Stimulated activated CD4-positive, alpha-beta T cell treated with anti-CD3 and anti-CD28 coated beads, Interleukin-2, amount 100 ng/mL, for 48 hours (primary cell): Measurements from ENCODE around the gene DDB1.

Source experiments
- DNase-seq, 2 donors: peaks; one replicate each; pipeline ENCODE4 v3.0.0-alpha.2; 2020

Gene DDB1

GRCh38 chr11:61334434-61335354 is 1.8 kb upstream of the DDB1 start:
- no peak for DNase-seq

GRCh38 chr11:61333550-61334433 is 887 bp upstream of the DDB1 start:
- DNase-seq = peak in 1 of 2 donors; percentile 21

GRCh38 chr11:61332281-61332796 is 566 bp downstream of the DDB1 start:
- DNase-seq = no peak

- no peak for DNase-seq
Observed at GRCh38 chr11:61331651-61332050, 1.3 kb downstream of the DDB1 start.

- DNase-seq = no peak
Observed at GRCh38 chr11:61329871-61330270, 3.0 kb downstream of the DDB1 start.

GRCh38 chr11:61328351-61328750 is 4.6 kb downstream of the DDB1 start:
- no peak for DNase-seq

GRCh38 chr11:61327669-61328071 is 5.2 kb downstream of the DDB1 start:
- DNase-seq = no peak

- no peak for DNase-seq
Observed at GRCh38 chr11:61325649-61326414, 7.1 kb downstream of the DDB1 start.

- no peak for DNase-seq
Observed at GRCh38 chr11:61315260-61315659, 17.6 kb downstream of the DDB1 start.

GRCh38 chr11:61310749-61311148 is 22.2 kb downstream of the DDB1 start:
- no peak for DNase-seq

- no peak for DNase-seq
Observed at GRCh38 chr11:61309739-61310138, 23.2 kb downstream of the DDB1 start.

GRCh38 chr11:61309141-61309540 is 23.8 kb downstream of the DDB1 start:
- no peak for DNase-seq

GRCh38 chr11:61307354-61307753 is 25.6 kb downstream of the DDB1 start:
- no peak for DNase-seq

GRCh38 chr11:61306221-61306620 is 26.7 kb downstream of the DDB1 start:
- no peak for DNase-seq

GRCh38 chr11:61305417-61305816 is 27.5 kb downstream of the DDB1 start:
- DNase-seq = no peak

- DNase-seq = no peak
Observed at GRCh38 chr11:61303725-61304124, 29.2 kb downstream of the DDB1 start.

- DNase-seq = no peak
Observed at GRCh38 chr11:61302550-61302949, 30.4 kb downstream of the DDB1 start.

GRCh38 chr11:61298663-61299244 is 34.2 kb downstream of the DDB1 start:
- DNase-seq = no peak

- DNase-seq = no peak
Observed at GRCh38 chr11:61297746-61298145, 35.2 kb downstream of the DDB1 start.

- DNase-seq = no peak
Observed at GRCh38 chr11:61297341-61297740, 35.6 kb downstream of the DDB1 start.

- DNase-seq = no peak
Observed at GRCh38 chr11:61295596-61295926, 37.3 kb downstream of the DDB1 start.
